GM19351 (cell line): Measurements from ENCODE around the gene SMAP1.

Source experiments
- ATAC-seq: cut with Tn5 transposase; IDR thresholded peaks from one replicate; pipeline ENCODE4 v1.9.1; 2021; ENCODE audit warnings: mild to moderate bottlenecking, moderate library complexity; ENCODE audit not compliant: unreplicated experiment

The SMAP1 gene

DNA sequence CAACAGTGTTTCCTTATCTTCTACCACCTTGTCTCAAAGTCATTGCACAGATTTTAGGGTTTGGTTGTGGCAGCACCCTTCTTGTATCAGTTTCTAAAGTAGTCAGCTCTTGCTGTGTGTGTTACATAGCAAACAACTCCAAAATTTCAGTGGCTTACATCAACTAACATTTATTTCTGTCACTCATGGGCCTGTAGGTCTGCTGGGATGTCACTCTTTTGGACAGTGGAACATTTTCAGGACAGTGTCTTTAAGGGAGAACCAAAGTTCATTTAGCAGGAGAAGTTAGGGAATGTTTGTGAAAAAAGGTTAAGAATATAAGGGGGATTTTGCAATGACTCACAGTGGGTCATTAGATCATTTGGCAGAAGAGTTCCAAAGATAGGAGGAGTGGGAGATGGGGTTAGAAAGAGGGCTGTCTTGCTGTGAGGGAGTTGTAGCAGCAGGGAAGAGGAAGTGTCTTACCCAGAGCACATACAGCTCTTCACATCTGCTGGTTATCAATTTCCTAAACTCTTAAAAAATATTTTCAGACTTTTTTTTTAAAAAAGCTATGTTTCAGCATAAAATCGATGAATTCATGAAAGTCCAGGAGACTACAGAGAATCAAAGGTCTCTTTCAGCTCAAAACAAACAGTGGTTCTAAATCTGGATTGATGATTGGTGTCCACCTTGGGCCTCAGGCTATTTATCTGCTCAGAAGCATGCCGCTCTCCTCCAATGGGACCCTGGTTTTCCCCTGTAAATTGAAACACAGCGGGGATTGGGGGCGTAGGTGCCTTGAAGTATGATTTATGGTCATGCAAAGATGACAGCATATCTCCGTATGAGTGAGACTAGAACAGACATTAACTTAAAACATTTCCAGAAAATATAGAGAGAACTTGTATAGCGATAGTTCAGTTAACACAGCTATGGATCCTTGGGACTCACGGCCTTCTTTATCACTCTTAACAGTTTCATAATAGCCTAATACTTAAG, 171.9 kb downstream of the SMAP1 start:
- peak; percentile 48 for ATAC-seq

DNA sequence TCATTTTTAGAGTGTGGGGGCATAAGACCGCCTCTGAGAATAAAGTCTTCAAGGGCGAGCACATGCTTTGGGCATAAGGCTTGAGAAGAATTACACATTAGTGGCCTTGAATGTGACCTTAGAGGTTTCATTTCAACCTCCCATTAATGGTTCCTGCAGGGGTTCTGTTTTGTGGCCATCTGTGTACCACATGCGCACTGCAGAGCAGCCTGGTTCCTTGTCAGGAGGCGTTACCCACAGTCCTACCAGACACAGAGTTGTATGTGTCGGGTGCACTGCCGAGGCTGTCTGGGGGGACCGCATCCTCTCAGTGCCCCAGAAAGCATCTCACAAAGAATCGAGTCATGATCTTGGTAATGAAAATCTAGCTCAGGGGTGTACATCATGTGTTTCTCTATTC, 173.4 kb downstream of the SMAP1 start:
- ATAC-seq, result no peak

DNA sequence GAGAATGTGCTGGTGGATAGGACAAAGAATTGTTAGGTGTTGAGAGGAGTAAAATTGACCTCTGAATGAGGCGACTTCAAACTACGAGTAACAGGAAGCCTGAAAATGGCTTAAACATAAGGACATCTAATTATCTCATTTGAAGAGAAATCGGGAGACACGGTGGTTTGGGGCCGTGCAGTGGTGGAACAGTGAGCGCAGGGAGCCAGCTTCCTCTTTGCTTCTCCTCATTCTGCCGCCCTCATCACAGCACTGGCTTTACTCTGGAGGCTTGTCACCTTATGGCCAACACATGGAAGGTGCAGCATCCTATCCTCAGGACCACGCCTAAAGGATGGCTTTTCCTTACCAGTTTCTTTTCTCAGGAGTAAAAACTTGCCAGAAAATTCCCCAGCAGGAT, 174.9 kb downstream of the SMAP1 start:
- ATAC-seq, result no peak

DNA sequence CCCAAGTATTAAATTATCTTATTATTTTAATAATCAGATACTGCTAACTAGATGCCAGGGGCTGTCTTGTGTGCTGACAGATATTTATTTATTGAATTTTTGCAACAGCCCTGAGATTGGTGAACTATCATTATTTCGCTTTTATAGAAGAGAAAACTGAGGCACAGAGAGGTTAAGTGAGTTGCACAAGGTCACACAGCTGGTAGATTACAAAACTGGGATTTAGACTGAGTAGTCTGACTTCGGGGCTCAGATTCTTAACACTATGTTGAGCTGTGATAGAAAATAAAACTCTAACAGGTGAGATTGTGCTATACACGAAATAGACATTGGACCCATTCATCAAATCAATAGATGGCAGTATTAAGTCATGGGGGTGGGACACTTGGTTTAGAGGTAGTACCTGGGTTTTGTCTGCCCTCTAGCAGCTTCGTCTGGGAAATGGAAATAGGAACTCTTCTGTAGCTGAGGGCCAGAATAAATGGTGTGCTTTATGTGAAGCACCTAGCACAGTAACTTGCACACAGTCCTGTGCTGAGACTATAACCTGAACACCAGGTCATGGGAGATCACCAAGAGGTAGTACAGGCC, 175.7 kb downstream of the SMAP1 start:
- no peak for ATAC-seq

DNA sequence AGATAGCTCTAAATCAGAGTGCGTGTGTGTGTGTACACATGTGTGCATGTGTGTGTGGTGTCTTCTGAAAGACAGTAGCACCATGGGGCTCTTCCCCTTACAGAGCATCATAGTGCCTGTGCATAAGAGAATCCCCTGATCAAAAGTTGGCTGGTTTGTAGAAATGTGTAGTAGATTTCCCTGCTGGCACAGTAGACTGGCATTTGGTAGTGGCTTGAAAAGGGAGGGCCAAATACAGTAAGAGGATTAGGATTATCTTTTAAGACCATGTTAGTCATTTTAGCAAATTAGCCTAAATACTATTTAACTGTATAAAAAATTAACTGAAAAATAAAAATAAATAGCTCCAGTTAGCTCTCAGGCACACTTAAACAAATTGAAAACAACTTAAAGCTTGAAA, 176.6 kb downstream of the SMAP1 start:
- ATAC-seq, result no peak

DNA sequence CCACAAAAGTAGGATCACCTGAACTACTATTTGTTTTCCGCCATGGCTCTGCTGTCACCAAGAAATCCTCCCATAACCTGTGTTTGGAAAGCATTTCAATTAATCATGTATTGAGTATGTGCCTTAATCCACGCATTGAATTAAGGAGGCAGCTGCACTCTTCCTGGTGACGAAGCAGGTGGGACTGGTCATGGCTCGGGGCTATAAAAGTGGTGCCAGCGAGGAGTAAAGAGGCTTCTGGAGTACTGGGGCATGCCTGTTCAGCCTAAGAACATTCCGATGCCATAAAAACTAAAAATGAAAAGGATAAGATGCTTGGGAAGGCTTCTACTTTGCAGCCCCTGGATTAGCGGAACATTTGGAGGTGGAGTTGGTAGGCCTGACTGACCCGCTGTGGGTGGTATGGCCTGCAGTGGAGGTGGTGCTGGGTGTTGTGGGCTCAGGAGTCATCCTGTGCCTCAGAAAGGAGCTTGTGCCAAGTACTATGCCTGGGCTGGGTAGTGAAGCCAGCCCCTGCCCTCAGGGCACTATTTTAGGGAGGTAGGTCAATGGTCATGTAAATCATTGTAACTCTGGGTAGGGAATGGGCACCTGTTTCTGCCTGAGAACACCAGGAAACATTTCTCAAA, 178.6 kb downstream of the SMAP1 start:
- ATAC-seq, result no peak

DNA sequence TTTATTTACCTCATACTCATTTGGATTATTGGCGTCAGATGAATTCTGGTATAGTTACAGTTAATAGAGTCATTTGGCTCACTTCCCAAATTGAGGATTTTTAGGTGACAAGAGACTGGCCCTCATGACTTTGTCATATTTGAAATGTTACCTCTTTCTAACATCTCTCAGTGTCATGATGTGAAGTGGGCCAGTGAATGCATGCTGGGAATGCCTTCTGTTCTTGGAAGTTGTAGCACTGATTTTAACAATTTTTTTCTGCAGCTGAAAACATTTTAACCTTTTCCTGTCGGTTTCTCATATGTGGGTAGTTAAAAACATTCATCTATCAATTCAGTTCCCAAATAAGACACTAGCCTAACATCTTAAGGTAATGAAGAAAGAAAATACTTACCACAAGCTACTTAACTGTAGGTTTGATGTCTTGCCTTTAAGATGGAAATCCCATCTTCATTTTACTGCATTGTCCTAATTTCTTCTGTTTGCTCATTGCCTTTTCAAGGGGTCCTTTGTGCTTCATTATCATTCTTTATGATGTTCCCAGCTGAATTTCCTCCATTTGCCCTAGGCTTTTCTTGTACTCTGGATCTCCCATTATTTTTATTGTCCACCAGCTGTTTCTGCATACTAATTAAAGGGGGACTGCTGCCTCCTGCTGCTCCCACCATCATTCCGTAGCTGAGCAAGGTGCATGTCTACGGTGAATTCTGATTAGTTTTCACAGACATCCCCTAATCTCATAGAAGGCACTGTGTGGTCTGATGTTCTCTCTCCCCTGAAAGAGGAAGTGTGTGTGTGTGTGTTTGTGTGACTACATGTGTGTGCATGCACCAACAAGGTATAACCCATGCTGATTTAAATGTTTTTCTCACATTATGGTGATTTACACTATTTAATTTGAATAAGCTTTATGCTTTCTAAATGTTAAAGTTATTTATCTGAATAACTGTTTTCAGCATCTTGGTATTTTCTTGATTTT, 179.7 kb downstream of the SMAP1 start:
- ATAC-seq, result no peak

DNA sequence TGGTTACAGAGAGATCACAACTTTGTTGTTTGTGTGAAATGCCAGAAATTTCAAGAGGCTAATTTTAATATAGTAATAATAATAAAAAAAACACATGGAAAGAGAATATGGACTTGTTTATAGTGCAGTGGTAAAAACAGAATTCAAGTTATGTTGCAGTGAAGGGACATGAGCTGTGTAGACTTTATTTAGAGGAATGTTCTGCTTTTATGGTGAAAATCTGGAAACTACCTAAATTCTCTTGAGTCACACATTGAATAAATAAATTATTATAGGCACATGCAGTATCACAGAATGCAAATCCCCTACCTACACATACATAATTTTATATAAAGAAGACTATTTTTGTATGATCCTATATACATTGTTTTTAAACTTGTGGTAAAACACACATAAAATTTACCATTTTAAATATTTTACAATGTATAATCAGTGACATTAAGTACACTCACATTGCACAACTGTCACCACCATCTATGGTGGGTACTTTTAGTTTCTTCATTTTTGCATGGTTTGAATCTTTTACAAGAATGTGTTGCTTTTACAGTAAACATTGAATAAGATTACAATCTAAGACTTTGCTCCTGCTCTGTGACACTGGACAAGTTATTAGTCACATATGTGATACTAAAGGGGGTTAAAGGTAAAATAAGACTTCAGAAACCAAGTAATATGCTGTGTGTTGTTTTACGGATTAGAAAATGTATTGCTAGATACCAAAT, 181.8 kb downstream of the SMAP1 start:
- ATAC-seq, result no peak

DNA sequence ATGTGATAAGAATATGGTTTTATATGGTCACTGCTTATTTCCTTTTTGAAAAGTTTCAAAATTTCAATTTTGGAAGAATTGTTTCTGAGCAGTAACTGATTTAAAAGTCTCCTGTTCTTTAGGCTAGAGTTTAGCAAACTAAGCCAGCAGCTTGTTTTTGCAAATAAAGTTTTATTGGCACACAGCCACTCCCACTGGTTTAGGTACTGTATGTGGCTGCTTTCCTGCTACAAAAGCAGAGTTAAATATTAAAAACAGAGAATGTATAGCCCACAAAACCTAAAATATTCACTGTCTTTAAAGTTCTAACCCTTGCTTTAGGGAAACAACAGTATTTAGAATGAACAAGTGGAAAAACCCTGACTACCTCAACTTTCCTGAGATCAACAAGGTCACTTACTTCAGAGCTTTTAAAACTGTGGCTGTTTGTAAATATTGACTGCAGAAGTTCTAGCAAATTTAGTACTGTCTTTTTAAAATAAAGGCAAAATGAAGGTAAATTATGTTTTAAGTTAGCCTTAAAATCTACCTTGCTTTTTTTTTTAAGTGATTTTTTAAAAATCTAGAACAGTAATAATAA, 185.1 kb downstream of the SMAP1 start:
- no peak for ATAC-seq

DNA sequence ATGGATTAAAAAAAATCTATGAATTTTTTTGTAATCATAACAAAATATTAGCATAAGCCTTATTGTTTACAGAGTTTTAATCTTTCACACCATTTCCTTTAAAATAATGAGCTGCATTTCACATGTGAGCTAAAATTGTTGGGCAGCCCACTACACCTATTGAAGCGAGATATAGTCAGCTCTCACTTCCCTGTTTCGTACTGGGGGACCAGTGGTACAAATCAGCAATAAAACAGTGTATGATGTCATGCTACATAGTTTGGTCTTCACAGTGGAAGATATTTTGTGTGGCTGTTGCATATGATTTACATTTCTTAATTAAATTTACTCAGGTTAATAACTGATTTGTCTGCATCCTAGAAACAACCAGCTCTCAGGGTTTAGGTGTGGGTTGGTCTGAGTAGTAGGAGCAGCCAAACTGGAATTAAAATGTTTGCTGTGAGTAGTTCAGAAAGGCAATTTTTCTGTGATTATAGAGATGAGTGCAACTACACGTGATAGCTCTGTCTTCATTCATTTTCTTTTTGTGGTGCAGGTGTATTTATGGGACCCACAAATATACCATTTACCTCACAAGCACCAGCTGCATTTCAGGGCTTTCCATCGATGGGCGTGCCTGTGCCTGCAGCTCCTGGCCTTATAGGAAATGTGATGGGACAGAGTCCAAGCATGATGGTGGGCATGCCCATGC, 189.8 kb downstream of the SMAP1 start:
- peak; percentile 100 for ATAC-seq

DNA sequence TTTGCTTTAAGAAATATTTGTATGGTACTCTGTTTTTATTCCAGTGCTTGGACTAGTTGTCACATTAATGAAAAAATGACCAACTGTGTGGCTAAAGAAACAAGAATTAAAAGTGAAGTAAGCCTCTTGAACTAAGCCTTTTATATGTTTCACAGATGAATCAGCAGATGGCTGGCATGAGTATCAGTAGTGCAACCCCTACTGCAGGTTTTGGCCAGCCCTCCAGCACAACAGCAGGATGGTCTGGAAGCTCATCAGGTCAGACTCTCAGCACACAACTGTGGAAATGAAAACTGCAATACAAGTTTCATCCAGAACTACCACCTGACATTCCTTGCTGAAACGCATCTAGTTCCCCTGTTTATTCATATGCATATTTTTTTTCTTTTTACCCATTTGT, 192.4 kb downstream of the SMAP1 start:
- no peak for ATAC-seq

DNA sequence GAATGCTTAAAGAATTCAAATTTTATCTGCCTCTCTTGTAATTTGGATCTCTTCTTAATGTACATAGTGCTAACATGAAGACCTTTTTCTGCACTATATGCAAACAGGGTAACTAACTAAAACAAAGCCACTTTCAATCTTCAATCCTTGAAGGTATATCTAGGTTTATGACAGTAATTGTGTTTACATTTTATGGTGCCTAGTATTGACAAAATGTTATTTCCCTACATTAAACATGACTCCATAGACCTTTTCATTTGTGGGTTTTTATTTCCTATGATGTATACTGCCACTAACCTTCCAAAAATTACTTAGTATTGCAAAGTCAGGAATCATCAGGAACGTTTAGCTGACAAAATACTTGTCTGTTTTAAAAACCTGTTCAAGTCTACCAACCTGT, 193.2 kb downstream of the SMAP1 start:
- no peak for ATAC-seq

DNA sequence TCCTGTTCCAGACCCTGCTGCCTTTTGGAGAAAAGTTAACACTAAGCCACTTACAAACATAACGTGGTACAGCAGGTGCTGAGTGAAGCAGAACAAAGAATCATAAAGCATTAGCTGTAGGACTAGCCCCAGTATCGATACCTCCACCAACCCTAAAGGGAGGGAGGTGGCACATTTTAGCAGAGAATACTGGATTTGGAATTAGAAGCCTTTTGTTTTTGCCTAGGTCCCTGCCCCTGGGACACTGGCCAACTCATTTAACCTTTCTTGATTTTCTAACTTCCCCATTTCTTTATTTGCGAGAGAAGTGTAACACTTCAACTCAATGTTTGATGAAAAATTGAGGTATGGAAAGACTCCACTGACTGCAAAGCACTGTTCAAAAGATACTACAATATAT, 195.7 kb downstream of the SMAP1 start:
- ATAC-seq, result no peak

DNA sequence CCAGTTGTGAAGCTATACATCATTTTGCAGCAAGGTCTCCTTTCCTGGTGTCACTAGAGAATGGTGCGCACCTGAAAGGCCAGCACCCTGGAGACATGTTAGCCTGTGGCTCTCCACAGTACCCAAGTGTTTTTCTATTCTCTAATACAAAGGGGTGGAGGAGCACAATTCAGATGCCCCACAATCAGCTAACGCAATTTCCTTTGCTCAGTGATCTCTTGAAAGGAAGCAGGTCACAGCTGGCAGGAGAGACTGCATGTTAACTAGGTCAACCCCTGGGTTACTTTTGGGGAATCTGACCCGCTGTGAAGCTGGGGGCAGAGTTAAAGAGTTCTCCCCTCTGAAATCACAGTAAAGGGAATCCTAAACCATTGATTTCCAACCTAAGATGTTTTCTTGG, 196.7 kb downstream of the SMAP1 start:
- ATAC-seq, result no peak

DNA sequence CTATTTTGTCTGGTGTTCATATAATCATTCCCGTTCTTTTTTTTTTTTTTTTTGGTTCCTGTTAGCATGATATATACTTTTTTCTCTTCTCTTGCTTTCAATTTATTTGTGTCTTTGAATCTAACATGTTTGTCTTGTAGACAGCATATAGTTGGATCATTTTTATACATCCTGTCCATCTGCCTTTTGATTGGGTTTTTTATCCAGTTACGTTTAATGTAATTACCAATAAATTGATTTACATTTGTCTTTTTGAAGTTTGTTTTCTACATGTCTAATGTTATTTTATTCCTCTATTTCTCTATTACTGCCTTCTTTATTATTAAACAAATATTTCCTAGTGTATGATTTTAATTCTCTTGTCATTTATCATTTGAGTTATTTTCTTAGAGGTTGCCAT, 204.8 kb downstream of the SMAP1 start:
- ATAC-seq, result no peak

DNA sequence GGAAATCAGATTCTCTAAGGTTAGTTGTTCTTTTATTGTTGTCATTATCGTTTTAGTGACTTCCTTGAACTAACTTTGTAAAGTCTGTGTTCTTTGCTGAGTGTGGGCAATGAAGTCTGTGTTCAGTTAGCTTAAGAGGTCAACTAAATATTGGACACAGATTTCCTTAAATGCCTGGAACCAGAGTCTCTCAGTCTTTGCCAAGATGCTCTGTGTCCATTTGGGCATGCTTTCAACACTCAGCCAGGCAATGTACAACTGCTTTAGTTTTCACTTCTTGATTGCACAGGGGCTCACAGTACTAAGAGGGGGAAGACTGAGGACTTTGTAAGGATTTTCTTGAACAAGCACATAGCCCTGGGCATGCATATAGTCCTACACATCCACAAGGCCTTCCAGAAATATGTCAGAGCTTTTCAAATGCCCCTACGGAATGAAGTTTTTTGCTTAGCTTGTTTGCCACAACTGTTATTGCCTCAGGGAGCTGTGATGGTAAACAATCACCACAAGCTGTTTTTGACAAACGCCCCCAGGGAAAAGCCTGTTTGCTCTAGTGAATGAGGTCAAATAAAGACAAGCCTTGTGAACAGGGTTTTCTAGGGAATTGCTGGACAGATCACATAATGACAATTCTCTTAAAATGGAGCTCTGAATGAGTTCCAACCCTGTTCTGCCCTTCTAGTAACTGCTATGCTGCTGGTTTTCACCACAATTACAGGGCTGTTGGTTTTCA, 206.7 kb downstream of the SMAP1 start:
- ATAC-seq, result no peak

DNA sequence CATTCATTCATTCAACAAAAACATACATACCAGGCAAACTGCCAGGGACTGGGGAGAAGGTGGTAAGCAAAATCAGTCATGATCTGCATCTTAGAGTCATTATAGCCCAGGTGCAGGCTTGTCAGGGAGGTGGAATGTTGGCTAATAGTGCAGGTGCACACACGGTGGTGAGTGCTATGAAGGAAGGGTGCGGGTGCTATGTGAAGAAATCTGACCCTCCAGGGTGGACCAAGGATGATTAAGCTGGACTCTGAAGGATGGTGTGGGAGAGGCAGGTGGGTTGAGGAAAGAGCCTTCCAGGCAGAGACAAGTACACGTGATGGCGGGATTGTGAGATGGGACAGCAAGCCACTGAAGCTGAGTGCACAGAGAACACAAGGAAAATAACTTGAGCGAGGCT, 211.8 kb downstream of the SMAP1 start:
- no peak for ATAC-seq
